HG03354 (cell line): ENCODE results near the gene UBAP2.
A peak's percentile ranks its signal among the peaks of the same experiment; 100 is the strongest.
"Not testable (repeated sequence)": the region's sequence is repeated elsewhere in the genome, so short reads cannot be mapped to it uniquely, and the experiment has no call there.

Source experiments
- ATAC-seq: cut with Tn5 transposase; IDR thresholded peaks from one replicate; pipeline ENCODE4 v1.9.1; 2021; ENCODE audit warnings: mild to moderate bottlenecking; ENCODE audit not compliant: unreplicated experiment, poor library complexity, severe bottlenecking

Gene UBAP2

DNA sequence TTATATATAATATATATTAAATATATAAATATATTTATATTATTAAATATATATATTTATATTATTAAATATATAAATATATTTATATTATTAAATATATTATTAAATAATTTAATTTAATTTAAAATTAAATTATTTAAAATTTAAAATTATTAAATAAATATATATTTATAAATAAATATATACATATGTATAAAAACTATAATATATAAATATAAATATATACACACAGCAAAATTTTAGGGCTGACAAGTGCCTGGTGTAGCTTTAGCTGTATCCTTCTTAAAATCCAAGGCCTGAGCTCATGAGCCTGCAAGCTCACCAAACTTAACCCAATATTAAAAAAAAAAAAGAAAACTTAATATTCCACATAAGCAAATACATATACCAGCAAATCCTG lies 53.2 kb downstream of the UBAP2 start:
- no peak for ATAC-seq

DNA sequence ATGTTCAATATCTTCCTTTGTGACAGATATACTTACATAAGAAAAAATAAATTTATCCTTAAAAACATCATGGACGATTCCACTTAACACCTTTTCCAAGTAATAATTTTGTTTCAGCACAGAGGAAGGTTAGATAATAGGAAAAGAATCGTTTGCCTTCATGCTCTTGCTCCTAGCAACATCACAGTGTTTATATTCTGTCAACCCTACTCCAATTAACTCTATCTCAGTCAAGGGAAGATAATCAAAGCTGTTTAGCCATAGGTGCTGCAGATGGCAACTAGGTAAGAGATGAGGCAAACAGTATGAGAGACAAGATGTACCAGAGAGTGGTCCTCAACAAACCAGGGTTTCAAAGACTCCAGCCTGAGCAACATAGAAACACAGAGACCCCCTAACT lies 55.6 kb downstream of the UBAP2 start:
- no peak for ATAC-seq

DNA sequence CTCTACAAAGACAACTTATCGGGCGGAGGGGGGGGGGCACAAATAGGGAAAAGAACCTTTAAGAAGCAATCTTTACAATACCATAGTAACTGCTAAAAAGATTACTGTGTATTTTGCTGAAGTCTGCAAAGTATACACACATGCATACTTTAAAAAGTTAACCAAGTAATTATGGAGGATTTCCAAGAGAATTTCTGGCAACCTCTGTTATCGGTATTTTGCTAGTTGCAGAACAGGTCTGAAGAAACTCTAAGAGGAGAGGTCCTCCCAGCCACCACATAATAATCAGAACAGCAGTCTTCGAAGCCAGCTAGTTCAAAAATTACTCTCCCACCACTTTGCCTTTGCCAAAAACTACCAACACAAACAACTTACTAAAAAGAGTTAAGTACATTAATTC lies 56.1 kb downstream of the UBAP2 start:
- ATAC-seq, result no peak

DNA sequence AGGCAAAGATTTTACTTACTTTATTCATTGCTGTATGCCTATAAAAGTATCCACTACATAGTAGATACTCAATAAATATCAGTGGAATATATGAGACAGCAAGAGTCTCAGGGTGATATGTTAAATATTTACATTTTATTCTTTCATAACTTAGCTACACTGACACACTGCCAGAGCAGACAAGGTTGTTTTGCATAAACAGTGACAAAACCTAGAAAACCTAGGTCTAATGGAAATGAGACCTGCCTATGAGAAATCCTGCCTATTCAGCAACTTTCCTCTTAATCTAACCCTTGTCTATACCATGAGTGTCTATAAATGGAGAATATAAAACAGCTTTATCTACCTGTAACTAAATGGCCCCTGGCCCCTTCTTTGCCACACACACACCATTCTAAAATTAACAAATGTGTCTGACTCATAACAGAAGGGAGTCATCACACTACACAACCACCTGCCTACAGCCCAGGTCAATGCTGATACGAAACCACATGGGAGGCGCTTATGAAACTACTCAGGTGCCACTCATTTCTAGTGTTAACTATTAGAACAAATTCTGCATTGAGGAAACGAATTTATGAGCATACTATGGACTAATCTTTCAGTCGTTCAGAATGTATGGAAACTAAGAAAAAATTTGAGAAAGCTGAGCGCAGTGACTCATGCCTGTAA lies 60.3 kb downstream of the UBAP2 start:
- ATAC-seq, result peak; percentile 99

DNA sequence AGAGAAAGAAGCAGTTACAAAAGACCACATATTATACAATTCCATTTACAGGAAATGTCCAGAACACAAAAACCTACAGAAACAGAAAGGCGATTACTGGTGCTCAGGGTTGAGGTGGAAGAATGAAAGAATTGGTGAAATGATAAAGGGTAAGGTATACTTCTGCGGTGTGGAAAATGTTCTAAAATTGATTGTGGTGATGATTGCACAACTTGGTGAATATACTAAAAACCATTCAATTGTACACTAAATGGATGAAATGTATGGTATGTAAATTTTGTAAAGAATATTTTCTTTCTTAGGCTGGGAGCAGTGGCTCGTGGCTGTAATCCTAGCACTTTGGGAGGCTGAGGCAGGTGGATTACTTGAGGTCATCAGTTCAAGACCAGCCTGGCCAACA lies 72.3 kb downstream of the UBAP2 start:
- ATAC-seq, result no peak

DNA sequence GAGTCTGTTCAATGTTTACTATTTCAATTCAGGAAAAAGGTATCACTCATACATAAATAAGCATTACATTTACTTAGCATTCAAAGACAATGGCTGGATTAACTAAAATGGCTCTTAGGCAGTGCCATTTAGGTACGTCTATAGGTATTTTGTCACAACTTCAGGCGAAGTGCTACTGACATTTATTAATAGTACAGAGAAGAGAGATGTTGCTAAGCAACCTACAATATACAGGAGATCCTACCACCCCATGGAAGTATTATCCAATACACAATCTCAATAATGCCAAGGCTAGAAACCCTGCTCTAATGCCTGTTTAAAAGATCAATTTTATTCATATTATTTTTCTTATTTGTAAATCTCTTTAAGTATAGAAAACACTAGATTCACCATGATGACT lies 76.0 kb downstream of the UBAP2 start:
- no peak for ATAC-seq

DNA sequence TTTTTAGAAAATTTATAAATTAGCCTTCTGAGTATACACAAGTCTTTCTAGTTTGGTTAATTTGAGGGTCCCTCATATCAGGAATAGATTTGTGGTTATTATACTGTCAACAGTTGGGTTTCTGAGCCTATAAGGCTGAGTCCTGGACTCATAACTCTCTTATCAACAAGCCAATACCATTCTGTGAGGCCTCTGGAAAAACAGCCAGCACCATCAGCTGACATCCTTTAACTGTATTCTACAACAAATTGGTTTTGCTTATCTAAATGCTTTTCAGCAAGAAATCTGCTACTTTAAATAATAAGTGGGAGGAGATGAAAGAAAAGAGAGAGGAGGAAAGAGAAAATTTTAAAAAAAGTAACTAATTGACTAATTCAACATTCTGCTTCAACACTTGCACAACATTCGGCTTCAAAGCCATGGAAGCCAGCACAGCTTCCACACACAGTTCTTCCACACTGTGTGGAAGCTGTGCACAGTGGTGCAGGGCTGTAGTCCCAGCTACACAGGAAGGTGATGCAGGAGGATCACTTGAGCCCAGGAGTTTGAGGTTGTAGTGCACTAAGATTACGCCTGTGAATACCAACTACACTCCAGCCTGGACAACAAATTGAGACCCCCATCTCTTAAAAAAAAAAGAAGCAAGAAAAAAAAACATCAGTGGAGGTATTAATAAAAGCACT lies 84.5 kb downstream of the UBAP2 start:
- no peak for ATAC-seq

DNA sequence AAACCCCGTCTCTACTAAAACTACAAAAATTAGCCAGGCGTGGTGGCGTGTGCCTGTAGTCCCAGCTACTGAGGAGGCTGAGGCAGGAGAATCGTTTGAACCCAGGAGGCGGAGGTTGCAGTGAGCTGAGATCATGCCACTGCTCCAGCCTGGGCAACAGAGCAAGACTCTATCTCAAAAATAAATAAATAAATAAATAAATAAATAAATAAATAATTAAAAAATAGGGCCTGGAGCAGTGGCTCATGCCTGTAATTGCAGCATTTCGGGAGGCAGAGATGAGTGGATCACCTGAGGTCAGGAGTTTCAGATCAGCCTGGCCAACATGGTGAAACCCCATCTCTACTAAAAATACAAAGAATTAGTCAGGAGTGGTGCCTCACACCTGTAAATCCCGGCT lies 86.2 kb downstream of the UBAP2 start:
- not testable (repeated sequence) for ATAC-seq

DNA sequence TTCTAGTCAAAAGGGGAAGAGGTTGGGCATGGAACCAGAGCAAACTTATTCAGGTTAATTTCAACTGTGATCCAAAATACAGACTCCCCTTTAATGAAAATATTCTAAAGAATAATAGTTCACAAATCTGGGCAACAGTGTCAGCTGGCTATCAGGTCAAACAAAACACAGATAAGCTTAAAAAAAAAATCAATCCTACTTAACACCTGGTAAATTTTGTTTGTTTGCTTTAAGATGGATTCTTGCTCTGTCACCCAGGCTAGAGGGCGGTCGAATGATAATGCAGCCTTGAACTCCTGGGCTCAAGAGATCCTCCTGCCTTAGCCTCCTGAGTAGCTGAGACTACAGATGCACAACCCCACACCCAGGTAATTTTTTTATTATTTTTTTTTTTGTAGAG lies 89.0 kb downstream of the UBAP2 start:
- no peak for ATAC-seq

DNA sequence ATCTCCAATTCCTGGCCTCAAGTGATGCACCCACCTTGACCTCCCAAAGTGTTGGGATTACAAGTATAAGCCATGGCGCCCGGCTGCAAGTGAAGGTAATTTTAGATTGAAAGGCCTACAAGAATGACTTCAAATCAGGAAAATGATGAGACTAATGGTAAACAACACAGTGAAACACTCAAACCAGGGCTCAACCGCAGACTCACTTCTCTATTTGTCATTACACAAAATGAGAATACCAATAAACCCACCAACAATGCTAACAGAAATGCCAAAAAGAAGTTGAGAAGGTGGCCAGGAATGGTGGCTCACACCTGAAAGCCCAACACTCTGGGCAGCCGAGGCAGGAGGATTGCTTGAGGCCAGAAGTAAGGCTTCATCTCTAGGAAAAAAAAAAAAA lies 92.1 kb downstream of the UBAP2 start:
- no peak for ATAC-seq

DNA sequence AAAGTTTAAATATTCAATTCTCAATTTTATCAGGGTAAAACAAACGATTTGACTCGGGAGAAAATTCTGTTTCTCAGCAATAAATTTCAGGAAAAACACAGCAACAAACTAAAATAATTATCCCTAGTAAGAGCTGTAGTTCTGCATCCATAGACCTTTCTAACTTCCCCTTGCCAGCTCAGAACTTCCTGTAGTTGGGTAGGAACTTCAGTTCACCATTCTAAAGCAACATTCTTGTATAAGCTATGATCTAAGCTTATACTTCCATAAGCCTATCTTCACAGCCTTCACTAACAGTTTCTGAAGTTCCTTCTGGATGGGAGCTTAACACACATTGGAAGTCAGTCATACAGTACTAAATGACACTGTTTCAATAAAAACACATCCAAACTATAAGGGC lies 96.6 kb downstream of the UBAP2 start:
- ATAC-seq, result no peak

DNA sequence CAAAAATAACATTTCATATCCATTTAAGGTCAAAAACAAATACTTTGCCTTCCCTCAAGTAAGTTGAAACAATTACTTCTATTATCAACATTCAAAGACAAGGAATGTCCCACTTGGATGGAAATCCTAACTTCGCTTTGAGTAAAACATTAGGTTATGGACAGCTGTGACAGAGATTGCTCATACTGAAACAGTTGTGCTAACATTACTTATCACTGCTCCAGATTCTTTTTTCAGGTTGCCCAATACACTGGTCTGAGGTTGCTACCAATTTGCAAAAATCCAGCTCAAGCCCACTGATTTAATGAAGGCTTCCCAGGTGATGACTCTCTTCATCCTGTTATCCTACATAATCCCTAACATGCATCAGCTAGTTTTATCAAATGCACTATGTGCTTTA lies 98.3 kb downstream of the UBAP2 start:
- no peak for ATAC-seq

DNA sequence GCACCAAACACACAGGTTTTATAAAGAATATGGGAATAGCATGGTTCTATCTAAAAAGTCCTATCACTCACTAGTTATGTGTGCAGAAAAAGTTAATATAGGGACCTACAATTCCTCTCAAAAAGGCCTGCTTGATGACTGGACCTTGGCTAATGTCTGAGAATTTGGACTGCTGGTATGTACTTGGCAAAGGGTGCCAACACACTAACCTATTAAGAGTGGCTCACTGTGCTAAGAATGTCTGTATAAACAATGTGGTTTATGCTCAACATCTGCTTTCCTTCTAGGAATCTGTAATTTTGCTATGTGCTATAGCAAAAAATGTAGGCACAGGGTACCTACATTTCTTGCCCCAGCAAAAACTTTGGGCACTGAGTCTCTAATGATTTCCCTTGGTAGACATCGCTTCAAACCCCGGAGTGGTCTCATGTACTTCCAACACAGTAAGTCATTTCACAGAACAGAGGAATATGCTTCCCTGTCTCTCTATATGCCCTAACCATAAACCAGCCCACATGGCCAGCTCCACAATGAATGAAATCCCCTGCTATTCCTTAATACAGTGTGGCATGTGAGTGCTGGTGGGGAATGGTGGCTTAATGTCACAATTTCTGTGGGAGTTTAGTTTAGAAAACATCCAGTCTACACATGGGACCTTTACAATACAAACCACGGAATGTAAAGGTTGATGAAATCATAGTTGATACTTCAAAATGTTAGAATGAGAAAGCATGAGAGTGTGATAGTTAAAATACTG lies 101.7 kb downstream of the UBAP2 start:
- ATAC-seq, result no peak

DNA sequence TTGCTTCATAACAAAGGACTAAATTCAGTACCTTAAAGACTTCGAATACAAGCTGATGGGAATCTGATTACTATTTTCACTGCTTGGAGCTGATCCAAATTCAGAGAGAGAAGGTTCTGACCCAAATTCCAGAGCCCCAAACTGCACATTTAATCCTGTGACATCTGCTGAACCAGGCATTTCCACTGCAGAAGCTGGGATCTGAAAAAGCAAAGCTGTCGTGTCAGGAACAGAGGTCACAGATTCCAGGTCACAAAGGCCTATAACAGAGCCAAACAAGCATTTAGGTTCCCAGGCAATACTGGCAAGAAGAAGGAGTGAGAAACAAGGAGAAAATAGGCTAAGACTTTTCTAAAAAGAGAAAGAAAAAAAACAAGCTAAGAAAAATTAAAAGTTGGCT lies 105.3 kb downstream of the UBAP2 start:
- ATAC-seq, result no peak

DNA sequence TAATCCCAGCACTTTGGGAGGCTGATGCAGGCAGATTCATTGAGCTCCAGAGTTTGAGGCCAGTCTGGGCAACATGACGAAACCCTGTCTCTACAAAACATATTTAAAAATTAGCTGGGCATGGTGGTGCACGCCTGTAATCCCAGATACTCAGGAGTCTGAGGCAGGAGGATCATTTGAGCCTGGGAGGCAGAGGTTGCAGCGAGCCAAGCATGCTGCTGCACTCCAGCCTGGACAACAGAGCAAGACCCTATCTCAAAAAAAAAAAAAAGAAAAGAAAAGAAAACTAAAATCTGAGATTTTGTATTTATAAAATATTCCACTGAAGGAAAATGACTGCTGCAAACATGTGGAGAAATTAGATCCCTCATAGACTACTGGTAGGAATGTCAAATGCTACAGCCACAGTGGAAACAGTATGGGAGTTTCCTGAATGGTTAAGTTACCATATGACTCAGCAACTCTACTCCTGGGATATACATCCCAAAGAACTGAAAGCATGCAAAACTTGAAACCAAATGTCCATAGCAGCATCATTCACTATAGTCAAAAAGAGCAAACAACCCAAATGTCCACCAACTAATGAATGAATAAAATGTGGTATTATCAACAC lies 106.1 kb downstream of the UBAP2 start:
- no peak for ATAC-seq

DNA sequence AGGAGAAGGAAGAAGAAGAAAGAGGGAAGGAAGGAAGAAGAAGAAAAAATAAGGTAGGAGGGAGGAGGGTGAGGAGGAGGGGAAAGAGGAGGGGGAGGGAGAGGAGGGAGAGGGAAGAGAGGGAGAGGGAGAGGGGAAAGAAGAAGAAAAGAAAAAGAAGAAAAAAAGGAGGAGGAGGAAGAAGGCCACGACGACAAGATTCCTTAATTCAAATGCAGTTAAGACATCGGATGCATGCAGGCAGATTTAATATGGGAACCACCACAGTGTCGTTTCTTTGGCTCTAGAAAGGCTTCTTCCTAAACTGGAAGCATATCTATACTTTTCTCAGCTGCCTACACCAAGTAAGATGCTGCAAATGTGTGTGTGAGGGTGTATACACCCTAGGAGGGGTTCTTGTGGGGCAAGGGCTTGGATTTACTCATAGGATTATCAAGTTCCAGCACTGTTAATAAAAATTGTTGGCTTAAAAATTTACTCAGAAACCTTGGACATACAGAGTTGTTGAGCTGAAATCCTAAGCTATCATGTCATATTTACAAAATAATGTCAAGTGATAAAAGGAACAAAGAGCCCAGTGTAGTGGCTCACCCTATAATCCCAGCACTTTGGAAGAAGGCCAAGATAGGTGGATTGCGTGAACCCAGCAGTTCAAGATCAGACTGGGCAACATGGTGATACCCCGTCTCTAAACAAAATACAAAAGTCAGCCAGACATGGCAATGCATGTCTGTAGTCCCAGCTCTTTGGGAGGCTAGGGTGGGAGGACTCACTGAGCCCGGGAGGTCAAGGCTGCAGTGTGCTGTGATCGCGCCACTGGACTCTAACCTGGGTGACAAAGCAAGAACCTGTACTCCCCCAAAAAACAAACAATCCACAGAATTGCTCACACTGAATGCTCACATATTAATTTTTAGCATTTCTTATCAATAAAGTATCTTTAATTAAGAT lies 108.5 kb downstream of the UBAP2 start:
- ATAC-seq, result no peak

DNA sequence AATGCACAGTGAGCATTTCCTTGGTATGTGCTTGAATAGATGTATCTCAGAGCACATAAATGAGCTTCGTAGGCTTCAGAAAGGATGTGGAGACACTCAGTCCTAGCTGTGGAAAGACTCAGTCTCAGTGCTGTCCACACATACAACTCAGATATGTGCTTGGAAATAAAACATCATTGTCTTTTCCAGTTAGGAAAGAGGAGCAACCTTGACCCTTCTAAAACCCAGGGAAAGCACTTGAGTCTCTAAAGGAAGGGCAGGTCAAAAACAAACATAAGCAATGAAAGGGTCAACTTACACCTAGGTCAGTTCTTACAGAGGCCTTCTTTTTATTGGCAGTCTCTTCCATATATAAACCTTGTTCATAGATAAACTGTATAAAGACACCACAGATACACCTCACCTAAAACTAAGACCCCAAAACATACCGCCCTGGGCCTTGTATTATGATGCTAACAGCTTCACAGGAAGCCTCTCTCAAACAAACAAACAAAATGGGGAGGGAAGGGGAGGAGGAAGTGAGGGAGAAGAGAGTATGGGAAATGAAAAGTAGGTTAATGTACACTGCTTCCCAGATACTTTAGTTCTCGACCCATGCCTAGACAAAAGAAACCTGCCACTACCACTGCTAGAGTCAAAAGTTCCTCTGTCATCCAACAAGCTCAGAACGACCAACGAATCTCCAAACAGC lies 114.4 kb downstream of the UBAP2 start:
- no peak for ATAC-seq

DNA sequence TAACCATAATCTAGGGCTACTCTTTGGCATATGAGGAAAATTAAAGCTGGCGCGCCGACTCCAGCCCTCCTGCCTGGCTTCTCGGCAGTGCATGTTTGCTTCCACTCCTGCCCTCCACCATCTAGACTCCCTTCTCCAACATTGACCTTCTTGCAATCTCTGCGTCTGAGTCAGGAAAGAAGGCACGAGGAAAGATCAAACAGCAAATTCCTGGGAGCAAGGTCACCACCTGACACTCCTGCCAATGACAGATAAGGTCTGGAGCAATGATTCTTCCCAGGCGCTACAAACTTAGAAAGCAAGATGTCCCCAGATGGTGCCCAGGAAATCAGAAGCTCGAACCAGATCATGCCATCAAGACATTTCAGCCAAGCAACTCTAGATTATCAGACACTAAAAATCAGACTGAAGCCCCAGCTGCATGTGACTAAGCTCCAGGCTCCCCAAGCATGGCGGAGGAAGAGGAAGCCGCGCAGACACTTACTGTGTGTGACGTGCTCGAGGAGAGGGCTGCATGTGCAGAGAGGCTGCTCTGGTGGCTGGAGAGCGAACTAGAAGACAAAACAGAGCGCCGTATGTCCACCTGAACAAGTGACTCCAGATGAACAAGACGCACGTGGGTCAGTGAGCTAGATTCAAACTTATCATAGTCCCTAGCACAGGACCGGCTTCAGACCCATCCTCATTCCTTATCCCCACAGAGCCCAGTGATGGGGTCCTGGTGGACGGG lies 116.4 kb downstream of the UBAP2 start:
- no peak for ATAC-seq
